IPS-NIHi11 (cell line): Measurements from ENCODE around the gene CHPT1.

ENCODE experiments used
- DNase-seq: peaks from one replicate; pipeline ENCODE4 v3.0.0; 2012; ENCODE audit warnings: mixed read lengths, low spot score

CHPT1 gene

DNA sequence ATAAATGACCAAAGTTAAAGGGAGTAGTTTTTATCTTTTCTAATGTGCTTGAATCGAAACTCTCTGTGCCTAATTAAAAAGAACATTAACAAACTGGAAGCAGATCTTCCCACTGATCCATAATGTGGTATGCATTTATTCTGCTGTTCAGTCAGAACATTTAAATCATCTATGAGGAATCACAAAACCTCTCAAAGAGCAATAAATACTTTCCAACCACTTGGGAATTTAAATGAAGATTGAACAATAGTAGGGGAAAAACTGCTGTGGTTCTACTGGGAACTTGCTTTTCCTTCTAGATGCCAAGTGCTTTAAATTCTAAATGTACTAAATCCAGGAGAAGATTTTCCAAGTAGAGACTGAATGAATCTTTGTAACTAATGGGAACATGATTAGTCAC is 12.3 kb upstream of the CHPT1 start:
- DNase-seq: no peak

DNA sequence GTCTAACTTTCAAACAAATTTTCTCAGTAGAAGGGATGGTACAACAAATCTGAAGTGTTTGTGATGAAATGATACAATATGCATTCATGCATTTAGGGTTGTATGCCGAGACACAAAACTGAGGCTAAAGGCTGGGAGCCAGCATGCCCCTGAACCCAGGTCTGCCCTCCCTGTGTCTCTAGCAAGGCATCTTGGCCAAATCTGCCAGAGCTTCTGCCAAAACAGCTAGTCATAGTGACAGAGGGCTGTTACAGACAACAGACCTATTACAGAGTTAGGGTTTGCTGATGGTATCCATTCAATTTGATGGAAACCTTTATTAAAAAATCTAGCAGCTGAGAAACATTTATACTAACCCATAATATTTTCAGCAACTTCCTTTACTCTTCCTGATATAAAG is 11.3 kb upstream of the CHPT1 start:
- DNase-seq: no peak

DNA sequence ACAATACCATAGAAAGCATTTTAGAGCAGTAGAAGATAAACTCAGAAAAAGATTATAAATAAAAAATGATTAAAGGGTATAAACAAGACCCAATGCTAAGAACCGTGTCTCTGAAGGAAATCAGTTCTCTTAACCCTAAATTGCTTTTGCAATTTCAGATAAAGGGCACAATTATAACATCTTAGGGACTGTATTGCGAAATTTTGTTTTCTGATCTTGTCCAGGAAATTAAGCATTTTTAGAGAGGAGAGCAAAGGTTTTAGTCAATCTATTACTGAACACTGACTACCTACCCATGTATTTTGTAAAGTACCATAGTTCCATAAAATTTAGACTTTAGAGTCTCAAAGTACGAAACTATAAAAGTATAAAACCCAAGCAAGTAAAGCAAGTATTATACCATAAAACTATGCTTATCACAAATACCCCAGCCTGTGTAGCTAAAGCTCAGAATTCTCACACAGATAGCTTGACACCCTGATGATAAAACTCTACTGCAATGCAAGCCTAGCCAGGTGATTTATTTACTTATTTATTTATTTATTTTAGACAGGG is 6.8 kb upstream of the CHPT1 start:
- DNase-seq: no peak

DNA sequence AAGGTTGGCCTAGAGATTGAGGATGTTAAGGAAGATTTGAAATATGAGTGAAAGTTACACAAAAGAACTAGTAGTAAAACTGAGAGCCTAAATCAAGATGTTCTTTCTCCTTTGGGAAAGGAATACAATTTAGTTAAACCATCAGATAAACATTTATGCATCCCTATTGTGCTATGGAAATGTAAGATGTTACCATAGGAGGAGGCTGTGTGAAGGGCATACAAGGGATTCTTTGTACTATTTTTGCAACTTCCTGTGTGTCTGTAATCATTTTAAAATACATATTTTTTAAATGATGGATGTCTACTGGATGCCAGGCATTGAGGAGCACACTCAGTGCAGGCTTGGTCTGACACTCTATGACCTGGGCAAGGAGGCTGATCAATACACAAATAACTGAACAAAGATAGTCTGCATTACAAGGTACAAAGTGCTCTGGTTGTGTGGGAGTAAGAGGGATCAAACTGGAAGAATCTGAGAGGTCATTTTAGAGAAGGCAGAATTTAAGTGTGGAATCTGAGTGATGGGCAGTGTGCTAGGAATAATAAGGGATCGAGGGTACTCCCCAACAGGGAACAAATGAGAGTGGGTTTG is 5.8 kb upstream of the CHPT1 start:
- DNase-seq: no peak

DNA sequence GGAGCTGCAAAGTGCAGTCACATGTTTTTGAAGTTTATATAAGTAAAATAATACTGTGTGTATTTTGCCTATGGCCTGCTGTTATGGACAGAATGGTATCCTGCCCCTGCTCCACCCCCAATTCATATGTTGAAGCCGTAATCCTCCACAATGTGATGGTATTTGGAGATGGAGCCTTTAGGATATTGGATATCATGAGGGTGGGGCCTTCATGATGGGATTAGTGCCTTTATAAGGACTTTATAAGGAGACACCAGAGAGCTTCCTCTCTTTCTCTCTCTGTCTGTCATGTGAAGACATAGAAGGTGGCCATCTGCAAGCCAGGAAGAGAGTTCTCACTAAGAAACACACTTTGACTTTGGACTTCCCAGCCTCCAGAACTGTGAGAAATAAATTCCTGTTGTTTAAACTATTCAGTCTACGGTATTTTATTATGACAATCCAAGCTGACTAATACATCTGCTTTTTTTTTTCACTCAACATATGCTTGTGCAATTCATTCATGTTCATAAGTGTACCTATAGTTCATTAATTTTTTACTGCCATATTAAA is 3.1 kb upstream of the CHPT1 start:
- no peak for DNase-seq

DNA sequence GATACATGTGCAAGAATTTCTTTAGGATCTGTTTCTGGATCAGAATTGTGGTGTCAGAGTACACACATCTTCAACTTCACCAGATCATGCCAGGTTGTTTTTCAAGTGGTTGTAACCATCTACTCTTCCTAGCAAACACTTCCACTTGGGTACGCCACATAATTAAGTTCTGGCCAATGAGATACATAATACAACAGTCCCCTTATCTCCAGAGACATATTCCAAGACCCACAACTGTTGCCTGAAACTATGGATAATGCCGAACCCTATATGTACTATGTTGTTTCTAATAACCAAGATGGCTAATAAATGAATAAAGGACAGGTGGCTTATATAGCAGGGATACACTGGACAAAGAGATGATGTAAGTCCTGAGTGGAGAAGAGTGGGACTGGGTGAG is 2.5 kb upstream of the CHPT1 start:
- DNase-seq: no peak

DNA sequence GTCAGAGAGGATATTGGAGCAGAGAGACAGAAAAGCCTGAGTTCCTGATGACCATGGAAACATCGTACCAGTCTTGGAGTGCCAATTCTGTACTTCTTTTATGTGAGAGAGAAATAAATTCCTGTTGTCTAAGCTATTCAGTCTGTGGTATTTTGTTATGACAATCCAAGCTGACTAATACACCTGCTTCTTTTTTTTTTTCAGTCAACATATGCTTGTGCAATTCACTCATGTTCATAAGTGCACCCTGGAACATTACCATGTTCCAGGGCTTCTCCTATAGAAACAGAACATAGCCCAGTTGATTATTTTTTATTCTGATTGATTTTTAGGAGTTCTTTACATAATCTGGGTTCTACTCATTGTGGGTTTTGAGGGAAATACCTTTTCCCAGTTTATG is 1.7 kb upstream of the CHPT1 start:
- DNase-seq: no peak

DNA sequence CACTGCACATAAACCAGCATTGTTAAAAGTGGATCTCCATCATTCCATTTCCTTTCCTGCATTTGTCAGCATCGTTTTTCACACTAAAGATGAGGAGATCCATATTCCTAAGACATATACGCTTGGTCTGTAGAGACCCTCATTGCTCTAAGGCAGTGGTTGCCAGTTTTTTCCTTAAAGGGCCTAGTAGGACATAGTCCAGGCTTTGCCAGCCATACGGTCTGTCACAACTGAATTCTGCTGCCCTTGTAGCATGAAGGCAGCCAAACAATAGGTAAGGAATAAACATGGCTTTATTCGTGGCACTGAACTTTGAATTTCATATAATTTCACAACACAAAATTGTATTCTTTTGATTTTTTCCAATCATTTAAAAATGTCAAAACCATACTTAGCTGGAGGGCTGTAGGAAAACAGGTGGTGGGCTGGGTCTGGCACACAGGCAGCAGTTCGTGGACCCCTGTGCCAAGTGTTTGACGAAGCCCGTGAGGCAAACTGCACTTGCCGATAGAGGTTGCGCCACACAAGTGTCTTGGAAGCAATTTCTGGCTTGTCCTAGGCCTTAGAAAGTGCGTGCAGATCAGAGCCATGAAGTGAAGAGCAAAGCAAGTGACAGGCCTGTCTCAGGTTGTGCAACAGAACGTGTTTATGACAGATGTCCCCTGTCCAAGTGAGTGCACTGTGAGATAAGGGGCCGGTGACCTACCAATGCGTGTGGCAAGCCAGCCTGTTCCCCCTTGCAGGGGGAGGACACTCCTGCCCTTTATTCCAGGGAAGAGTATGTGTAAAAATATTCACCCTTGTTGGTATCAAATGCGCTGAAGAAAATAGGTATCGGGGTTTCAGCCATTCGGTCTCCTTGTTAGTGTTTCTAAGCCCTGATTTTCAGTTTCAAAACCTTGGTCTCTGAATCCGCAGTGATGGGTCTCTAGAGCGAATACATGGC is 916 bp upstream of the CHPT1 start:
- no peak for DNase-seq

DNA sequence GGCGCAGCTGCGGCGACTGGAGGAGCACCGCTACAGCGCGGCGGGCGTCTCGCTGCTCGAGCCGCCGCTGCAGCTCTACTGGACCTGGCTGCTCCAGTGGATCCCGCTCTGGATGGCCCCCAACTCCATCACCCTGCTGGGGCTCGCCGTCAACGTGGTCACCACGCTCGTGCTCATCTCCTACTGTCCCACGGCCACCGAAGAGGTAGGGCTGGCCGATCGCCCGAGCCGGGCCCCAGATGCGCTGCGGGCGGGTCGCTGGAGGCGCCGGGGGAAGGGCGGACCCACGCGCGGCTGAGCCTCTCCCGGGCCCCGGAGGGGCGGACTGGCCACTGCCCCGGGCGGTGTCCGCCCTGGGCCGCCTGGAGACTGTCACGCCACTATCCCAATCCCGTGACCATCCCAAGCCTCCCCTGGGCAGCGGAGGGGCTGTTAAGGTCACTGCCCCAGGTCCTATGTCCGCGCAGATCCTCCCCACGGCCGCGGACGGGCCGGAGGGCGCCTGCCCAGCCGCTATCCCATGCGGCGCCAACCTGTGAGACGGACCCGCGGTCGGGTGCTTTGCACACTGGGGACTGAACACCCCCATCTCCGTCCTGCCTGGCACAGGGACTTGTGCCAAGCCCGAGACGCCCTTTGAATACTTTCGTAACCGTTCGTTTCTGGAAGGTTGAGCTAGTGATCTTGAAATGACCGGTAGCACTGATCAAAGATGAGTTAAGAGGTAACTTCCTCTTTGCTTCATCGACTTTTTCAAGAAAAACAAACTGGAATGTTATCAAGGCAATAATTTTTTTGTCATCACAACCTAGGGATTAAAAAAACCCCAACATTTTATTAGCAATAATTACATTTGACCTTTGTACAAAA is 725 bp downstream of the CHPT1 start:
- DNase-seq: peak; percentile 49

DNA sequence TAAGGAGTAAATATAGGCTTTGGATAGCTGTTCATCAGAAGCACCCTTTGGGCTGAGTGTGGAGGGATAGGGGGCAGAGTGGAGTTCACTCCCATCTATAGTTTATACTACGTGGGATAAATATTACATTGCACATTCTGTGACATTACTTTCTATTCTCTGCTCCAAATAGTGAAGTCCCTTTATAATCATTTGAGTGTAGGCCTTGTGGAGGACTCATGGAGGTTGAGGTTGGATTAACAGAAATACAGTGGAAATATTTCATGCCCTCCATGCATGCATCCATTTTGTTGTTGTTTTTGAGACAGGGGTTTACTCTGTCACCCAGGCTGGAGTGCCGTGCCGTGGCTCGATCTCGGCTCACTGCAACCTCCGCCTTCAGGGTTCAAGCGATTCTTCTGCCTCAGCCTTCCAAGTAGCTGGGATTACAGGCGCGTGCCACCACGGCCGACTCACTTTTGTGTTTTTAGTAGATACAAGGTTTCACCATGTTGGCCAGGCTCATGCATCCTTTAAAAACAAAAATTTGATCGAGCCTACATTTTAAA is 1.4 kb downstream of the CHPT1 start:
- DNase-seq: peak; percentile 22

DNA sequence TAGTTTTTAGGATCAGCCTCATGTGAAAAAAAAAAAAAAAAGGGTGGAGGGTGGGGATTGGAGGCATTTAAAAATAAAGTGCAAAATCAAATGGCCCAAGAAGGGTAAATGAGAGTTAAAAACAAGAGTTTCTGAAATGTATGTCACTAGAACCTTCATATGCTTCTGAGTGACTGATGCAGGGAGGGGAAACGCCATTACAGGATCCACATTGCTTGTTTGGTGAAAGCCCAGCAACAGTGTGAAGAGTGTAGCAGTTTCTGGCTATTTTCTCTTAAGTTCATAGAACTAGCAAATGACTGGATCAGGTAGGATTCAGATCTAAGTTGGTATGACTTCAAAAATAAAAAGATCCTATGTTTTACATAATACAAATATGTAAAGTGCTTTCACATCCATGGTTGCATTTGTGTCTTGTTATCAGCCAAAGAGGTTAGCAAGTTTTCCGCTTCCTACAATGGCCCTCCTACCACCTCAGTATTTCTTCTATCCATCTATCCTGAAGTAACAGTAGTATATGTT is 2.9 kb downstream of the CHPT1 start:
- DNase-seq: no peak

DNA sequence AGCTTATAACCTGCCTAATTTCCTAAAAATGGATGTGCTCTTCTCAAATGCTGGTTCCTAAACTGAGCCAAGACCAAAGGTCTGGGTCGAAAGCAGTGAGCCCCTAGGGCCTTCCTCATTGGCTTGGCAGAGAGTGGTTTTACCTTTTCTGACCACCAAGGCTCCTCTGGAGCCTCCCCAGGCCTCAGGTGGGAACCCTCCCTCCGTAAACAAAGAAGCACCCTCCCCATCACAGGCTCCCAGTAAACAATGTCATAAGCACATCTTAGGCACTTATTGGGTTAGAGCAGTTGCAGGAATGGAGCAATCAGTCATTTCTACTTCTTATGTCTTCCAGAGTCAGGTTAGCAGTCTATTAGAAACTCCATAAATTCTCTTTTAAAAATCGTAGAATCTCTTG is 6.0 kb downstream of the CHPT1 start:
- peak; percentile 18 for DNase-seq

DNA sequence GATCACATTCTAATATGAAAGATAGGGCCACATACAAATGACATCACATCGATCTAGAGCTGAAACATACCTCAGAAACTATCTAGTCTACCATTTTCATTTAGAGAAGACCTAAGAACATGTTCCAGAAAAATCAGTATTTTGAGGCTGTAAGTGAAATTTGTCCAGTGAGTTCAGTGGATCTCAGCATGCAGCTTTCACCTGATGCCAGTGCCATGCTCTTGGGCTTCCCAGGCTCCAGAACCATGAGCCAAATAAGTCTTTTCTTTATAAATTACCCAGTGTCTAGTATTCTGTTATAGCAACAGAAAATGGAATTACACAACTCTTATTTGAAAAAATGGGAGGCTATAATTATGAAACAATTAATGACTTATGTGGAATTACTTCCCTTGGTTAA is 9.0 kb downstream of the CHPT1 start:
- no peak for DNase-seq

DNA sequence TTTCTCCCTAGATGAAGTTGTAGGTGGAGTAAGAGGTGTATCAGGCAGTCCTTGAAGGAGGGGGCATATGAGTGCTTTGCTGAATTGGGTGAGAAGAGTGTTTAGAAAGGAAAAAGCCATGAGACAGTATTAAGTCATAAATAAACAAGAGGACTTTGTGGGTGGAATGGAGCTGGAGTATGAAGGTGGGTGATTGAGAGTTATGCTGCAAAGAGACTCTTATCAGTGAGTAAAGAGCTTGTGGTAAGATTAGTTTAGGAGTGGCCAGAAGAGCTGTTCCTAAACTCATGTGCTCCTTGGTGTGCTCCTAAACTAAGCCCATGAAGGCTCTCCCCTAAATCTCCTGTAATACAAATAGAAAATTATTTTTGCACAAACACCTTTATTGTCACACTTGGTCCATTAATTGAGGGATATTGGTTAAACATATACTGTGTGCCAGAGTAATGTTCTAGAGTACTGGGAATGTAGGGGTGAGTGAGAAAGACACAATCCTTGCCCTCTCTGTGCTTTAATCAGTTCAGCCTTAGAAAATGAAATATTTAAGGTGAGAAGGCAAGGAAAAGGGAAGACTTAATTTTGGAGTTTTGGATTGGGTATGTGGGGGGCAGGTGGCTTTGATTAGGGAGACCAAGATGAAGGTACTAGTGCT is 9.8 kb downstream of the CHPT1 start:
- DNase-seq: no peak

DNA sequence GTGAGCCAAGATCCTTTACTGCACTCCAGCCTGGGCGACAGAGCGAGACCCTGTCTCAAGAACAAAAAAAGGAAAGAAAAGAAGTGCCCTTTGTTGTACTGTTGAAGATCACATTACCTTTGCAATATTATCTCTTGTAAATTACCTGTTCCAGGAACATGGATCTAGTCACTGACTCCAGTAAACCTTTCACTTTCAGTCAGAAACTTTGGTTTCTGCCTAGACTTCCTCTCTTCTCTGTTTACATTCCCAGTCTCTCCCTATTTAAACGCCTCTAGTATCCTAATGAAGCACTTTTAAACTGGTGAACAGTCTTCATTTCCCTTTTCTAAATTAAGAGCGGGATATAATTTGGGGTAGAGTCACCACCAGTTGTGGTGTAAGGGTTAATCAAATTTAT is 12.8 kb downstream of the CHPT1 start:
- no peak for DNase-seq

DNA sequence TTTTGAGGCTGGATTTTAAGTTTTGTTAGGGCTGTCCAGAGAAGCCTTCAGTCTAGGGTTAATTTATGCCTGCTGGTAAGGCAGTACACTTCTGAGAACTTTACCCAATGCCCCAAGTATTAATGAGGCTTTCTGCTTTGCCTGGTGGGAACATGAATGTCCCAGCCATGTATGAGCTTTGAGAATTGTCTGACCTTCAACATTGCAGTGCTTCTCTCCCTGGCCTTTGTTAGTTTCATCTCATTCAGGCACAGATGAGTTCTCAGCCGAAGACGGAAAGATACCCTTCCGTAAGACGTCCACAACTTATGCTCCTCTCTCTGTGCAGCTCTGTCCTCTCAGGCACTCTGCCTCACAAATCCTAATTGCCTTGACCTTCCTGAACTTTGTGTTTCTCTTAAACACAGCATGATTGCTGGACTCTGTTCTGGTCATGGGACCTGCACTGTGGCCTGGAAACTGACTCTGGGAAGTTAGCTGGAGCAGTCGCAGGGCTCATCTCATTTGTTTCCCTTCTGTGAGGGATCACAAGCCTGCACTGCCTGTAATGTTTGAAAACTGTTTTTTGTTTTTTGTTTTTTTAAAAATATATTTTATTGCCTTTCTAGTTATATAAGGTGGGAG is 15.7 kb downstream of the CHPT1 start:
- DNase-seq: no peak

DNA sequence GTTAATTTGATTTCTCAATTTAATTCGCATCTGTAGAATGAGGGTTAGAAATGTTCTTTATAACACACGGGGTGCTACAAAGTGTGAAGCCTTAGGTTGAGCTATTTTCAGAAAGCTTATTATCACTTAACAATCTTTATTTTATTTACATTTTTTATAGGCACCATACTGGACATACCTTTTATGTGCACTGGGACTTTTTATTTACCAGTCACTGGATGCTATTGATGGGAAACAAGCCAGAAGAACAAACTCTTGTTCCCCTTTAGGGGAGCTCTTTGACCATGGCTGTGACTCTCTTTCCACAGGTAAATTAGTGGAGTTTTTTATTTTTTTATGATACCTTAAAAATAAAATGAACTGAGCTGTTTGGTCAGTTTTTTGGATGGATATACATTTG is 16.5 kb downstream of the CHPT1 start:
- DNase-seq: no peak

DNA sequence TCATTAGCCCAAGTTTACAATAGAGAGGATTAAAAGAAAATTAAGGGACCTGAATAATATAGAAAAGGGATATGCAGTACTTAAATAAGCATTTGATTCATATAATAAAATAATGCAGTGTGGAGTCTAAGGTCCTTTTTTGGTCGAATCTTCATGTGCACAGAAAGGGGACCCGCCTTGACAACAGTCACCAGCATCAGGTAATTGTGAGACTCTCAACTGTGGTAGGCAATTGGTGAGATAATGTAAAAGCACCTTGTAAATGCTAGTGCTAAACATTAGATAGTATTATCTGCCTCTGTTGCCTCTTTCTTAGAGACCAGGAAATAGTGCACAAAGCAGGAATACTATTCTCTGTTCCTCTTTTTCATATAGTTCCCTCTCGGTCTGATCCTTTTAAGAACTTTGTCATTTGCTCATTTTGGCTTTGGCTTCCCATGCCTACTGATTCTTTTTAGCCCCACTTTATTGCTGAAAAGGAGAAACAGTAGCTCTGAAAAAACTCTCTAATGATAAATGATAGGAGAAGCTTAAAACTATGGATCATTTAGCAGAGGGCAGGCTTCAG is 17.5 kb downstream of the CHPT1 start:
- DNase-seq: no peak

DNA sequence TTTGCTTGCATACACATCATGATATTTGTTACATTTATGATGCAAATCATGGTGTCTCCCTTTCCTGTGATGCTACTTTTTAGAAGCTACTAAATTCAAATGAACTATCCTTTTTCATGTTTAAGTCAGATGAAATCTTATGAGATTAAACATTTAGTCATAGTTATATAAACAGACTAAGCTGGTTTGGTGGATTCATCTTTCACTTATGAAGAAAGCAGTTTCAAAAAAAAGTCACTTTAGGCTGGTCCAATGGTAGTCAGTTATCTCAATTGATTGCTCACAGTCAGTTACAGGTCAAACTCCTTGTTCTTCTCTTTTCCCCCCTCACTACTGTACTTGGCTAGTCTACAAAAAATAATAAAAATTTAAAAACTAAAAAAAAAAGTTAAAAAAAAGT is 22.1 kb downstream of the CHPT1 start:
- no peak for DNase-seq

DNA sequence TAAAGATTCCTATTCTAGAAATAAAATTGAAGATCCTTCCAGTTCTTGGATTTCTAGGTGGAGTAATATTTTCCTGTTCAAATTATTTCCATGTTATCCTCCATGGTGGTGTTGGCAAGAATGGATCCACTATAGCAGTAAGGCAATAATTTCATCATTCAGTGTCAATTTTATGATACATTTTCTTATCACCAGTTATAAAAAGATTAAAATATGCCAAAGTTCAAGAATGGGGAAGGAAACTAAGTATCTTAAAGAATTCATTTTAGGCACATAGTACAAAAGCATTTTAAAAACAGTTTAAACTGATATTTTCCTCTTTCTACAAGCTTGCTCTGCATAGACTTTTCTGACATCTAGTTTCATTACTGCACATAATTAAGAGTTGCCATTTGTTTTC is 22.7 kb downstream of the CHPT1 start:
- DNase-seq: no peak
